Ishikawa (cell line): Measurements from ENCODE around the gene NAP1L5.

Source experiments
- CEBPB ChIP-seq: IDR thresholded peaks from 2 replicates; pipeline ENCODE4 v1.6.1; 2012
- CREB1 ChIP-seq: IDR thresholded peaks from 2 replicates; pipeline ENCODE4 v1.6.1; 2012; ENCODE audit warnings: low read depth
- EGR1 ChIP-seq: IDR thresholded peaks from 2 replicates; pipeline ENCODE4 v1.6.1; 2012
- EP300 ChIP-seq: IDR thresholded peaks from 2 replicates; pipeline ENCODE4 v1.6.1; 2012; ENCODE audit warnings: borderline replicate concordance
- FOXM1 ChIP-seq: IDR thresholded peaks from 2 replicates; pipeline ENCODE4 v1.6.1; 2012; ENCODE audit warnings: low read depth, borderline replicate concordance
- MAX ChIP-seq: IDR thresholded peaks from 2 replicates; pipeline ENCODE4 v1.6.1; 2012
- NFIC ChIP-seq: IDR thresholded peaks from 2 replicates; pipeline ENCODE4 v1.6.1; 2012
- RAD21 ChIP-seq: IDR thresholded peaks from 2 replicates; pipeline ENCODE4 v1.6.1; 2012; ENCODE audit warnings: low read depth
- REST ChIP-seq: IDR thresholded peaks from 2 replicates; pipeline ENCODE4 v1.6.1; 2012; ENCODE audit warnings: low read depth, mild to moderate bottlenecking
- TAF1 ChIP-seq: IDR thresholded peaks from 2 replicates; pipeline ENCODE4 v1.6.1; 2012; ENCODE audit warnings: low read depth, mild to moderate bottlenecking
- TCF12 ChIP-seq: IDR thresholded peaks from 2 replicates; pipeline ENCODE4 v1.6.1; 2012; ENCODE audit warnings: low read depth
- TEAD4 ChIP-seq: IDR thresholded peaks from 2 replicates; pipeline ENCODE4 v1.6.1; 2012
- USF1 ChIP-seq: IDR thresholded peaks from 2 replicates; pipeline ENCODE4 v1.6.1; 2012
- YY1 ChIP-seq: IDR thresholded peaks from 2 replicates; pipeline ENCODE4 v1.6.1; 2012; ENCODE audit warnings: low read depth
- ZBTB7A ChIP-seq: IDR thresholded peaks from 2 replicates; pipeline ENCODE4 v1.6.1; 2012; ENCODE audit warnings: low read depth

The NAP1L5 gene

GRCh38 chr4:88696630-88697029, 999 bp downstream of the NAP1L5 start:
- no peak for TF ChIP-seq USF1
- no peak for TF ChIP-seq TAF1
- no peak for TF ChIP-seq YY1
- no peak for TF ChIP-seq EGR1
- no peak for TF ChIP-seq TEAD4
- TF ChIP-seq CREB1: no peak
- TF ChIP-seq MAX: no peak
- no peak for TF ChIP-seq CEBPB
- no peak for TF ChIP-seq FOXM1
- no peak for TF ChIP-seq RAD21
- TF ChIP-seq NFIC: no peak
- TF ChIP-seq TCF12: no peak
- no peak for TF ChIP-seq REST
- TF ChIP-seq EP300: no peak
- no peak for TF ChIP-seq ZBTB7A

GRCh38 chr4:88693792-88694191, 3.8 kb downstream of the NAP1L5 start:
- TF ChIP-seq YY1 (no peak), EGR1 (no peak), RAD21 (no peak), TAF1 (no peak), USF1 (no peak), NFIC (no peak), MAX (no peak), TCF12 (no peak), CEBPB (no peak), ZBTB7A (no peak), EP300 (no peak), TEAD4 (no peak), FOXM1 (no peak), CREB1 (no peak), REST (no peak)

- TF ChIP-seq EGR1: no peak
- no peak for TF ChIP-seq TAF1
- TF ChIP-seq YY1: no peak
- TF ChIP-seq TCF12: no peak
- no peak for TF ChIP-seq MAX
- no peak for TF ChIP-seq CREB1
- TF ChIP-seq NFIC: no peak
- no peak for TF ChIP-seq RAD21
- no peak for TF ChIP-seq FOXM1
- TF ChIP-seq REST: no peak
- no peak for TF ChIP-seq EP300
- TF ChIP-seq ZBTB7A: no peak
Measured at GRCh38 chr4:88690355-88690754, 7.3 kb downstream of the NAP1L5 start.

GRCh38 chr4:88681209-88681608, 16.4 kb downstream of the NAP1L5 start:
- TF ChIP-seq REST: no peak
- TF ChIP-seq CREB1: no peak
- TF ChIP-seq NFIC: no peak
- TF ChIP-seq EGR1: no peak
- no peak for TF ChIP-seq MAX
- no peak for TF ChIP-seq RAD21
- no peak for TF ChIP-seq CEBPB
- no peak for TF ChIP-seq ZBTB7A
- TF ChIP-seq FOXM1: no peak
- no peak for TF ChIP-seq EP300
- no peak for TF ChIP-seq USF1
